HG03139 (cell line): ENCODE measurements around the gene PCDHGA6.
"Not testable (repeated sequence)": the region's sequence is repeated elsewhere in the genome, so short reads cannot be mapped to it uniquely, and the experiment has no call there.

Experiments used
- ATAC-seq: cut with Tn5 transposase; IDR thresholded peaks from one replicate; pipeline ENCODE4 v1.9.1; 2021; ENCODE audit not compliant: unreplicated experiment

PCDHGA6 gene

GRCh38 chr5:141359790-141360426 lies 13.8 kb upstream of the PCDHGA6 start, which contains the start of gene PCDHGB2:
PCDHGB2 (plus strand) TSS chr5:141359994; CDS start chr5:141360136, 142 bp downstream.
- ATAC-seq = peak; percentile 67

- ATAC-seq = no peak
Observed at GRCh38 chr5:141360685-141361084, 13.0 kb upstream of the PCDHGA6 start.

GRCh38 chr5:141362719-141363118 lies 11.0 kb upstream of the PCDHGA6 start:
- no peak for ATAC-seq

- ATAC-seq = no peak
Observed at GRCh38 chr5:141363952-141364660, 9.6 kb upstream of the PCDHGA6 start, which contains the start of gene PCDHGA5. PCDHGA5 (plus strand) TSS chr5:141364162; CDS start chr5:141364331, 169 bp downstream.

GRCh38 chr5:141366016-141366896 lies 7.4 kb upstream of the PCDHGA6 start:
- no peak for ATAC-seq

- ATAC-seq = peak; percentile 86
Observed at GRCh38 chr5:141369994-141370848, 3.5 kb upstream of the PCDHGA6 start, which contains the start of gene PCDHGB3. PCDHGB3 (plus strand) TSS chr5:141370242; CDS start chr5:141370395, 153 bp downstream.

GRCh38 chr5:141371572-141372475 lies 1.9 kb upstream of the PCDHGA6 start:
- ATAC-seq = no peak

GRCh38 chr5:141374627-141375026 lies 936 bp downstream of the PCDHGA6 start:
- no peak for ATAC-seq

GRCh38 chr5:141375444-141376155 lies 1.9 kb downstream of the PCDHGA6 start:
- not testable (repeated sequence) for ATAC-seq

GRCh38 chr5:141382469-141383294 lies 9.0 kb downstream of the PCDHGA6 start, which contains the start of gene PCDHGA7:
PCDHGA7 (plus strand) TSS chr5:141382742; CDS start chr5:141382900, 158 bp downstream.
- ATAC-seq = no peak

- ATAC-seq = no peak
Observed at GRCh38 chr5:141383345-141383744, 9.7 kb downstream of the PCDHGA6 start.

GRCh38 chr5:141384471-141385267 lies 11.0 kb downstream of the PCDHGA6 start:
- no peak for ATAC-seq

- not testable (repeated sequence) for ATAC-seq
Observed at GRCh38 chr5:141387557-141388311, 14.0 kb downstream of the PCDHGA6 start, which contains the start of gene PCDHGB4. PCDHGB4 (plus strand) TSS chr5:141387698; CDS start chr5:141387885, 187 bp downstream.

GRCh38 chr5:141388661-141389060 lies 15.0 kb downstream of the PCDHGA6 start:
- ATAC-seq = no peak

- ATAC-seq = no peak
Observed at GRCh38 chr5:141389153-141390042, 15.7 kb downstream of the PCDHGA6 start.
